Endothelial cell of umbilical vein (primary cell): ENCODE measurements around the gene FALEC.
A peak's percentile ranks its signal among the peaks of the same experiment; 100 is the strongest.

ENCODE experiments used
- CTCF ChIP-seq, 2 donors: IDR thresholded peaks; 1 replicate in 1 of 2; 2 replicates in 1 of 2; pipeline ENCODE4 v1.5.1; 2011; ENCODE audit warnings: low read length in 2 of 2, mild to moderate bottlenecking in 2 of 2, moderate library complexity in 2 of 2, control low read depth in 1 of 2, inconsistent platforms in 1 of 2, low read depth in 1 of 2; ENCODE audit not compliant: insufficient read depth in 1 of 2; ENCODE audit errors: extremely low read depth in 1 of 2
- EZH2 ChIP-seq: IDR thresholded peaks from 2 replicates; pipeline ENCODE4 v1.6.1; 2012; ENCODE audit warnings: borderline replicate concordance, low read depth, mild to moderate bottlenecking, moderate library complexity, low read length, inconsistent platforms; ENCODE audit not compliant: severe bottlenecking
- GATA2 ChIP-seq: IDR thresholded peaks from 2 replicates; pipeline ENCODE4 v1.7.0; 2011; ENCODE audit warnings: low read depth, mild to moderate bottlenecking, moderate library complexity, mixed read lengths, low read length; ENCODE audit not compliant: insufficient read length, insufficient read depth
- POLR2A ChIP-seq: IDR thresholded peaks from 2 replicates; pipeline ENCODE4 v1.6.1; 2012; ENCODE audit warnings: low read depth, mild to moderate bottlenecking, control low read depth, low read length
- POLR2AphosphoS5 ChIP-seq: IDR thresholded peaks from 2 replicates; pipeline ENCODE4 v1.6.1; 2012; ENCODE audit warnings: low read depth, mild to moderate bottlenecking, control low read depth, low read length, moderate library complexity; ENCODE audit not compliant: insufficient read depth
- TF ChIP-seq, protein P1 (sequence below): IDR thresholded peaks from 2 replicates; pipeline ENCODE4 v1.6.1; 2011; ENCODE audit not compliant: insufficient read depth, insufficient read length

- TF ChIP-seq CTCF (IDR thresholded peaks at IDR 0.05; ENCODE audit: extremely low read depth in 1 of 2, insufficient read depth in 1 of 2, low read depth in 1 of 2, low read length in 2 of 2), result peak; percentile 94 to 96
- TF ChIP-seq POLR2A, result no peak
- TF ChIP-seq, protein P1, sequence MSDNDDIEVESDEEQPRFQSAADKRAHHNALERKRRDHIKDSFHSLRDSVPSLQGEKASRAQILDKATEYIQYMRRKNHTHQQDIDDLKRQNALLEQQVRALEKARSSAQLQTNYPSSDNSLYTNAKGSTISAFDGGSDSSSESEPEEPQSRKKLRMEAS, result no peak
- TF ChIP-seq EZH2, result no peak
- no peak for TF ChIP-seq POLR2AphosphoS5
- no peak for TF ChIP-seq GATA2
Measured at GRCh38 chr1:150560011-150560438, 44.5 kb downstream of the FALEC start.
